Peyer's patch (tissue), 4 donors: Measurements from ENCODE around the gene MCF2L2.
A peak's percentile ranks its signal among the peaks of the same experiment; 100 is the strongest.

Experiments used
- CTCF ChIP-seq, 6 experiments: fragments of 450-650 bp in 4 of 6; fragments of 200-600 bp in 2 of 6; sonication (generic) in 1 of 6; IDR thresholded peaks; one replicate each; pipeline ENCODE4 v1.5.1; 2017 to 2019; ENCODE audit warnings: antibody characterized with exemption in 6 of 6, mild to moderate bottlenecking in 3 of 6, moderate library complexity in 1 of 6
- POLR2A ChIP-seq, 2 donors: fragments of 450-650 bp; IDR thresholded peaks; one replicate each; pipeline ENCODE4 v1.5.1; 2017; ENCODE audit warnings: antibody characterized with exemption in 2 of 2, mild to moderate bottlenecking in 2 of 2, moderate library complexity in 2 of 2

- no peak for TF ChIP-seq CTCF (IDR thresholded peaks at IDR 0.05)
- peak in 1 of 2 donors; percentile 34 for TF ChIP-seq POLR2A (IDR thresholded peaks at IDR 0.05)
Observed at GRCh38 chr3:183226333-183226890, 202.0 kb downstream of the MCF2L2 start.
